Upper lobe of left lung (tissue), 6 donors: Measurements from ENCODE around the gene SLC16A9. TPM values are rescaled to one million over a fixed set of nuclear protein-coding genes. Genes with fewer than 3 reads are reported as not detected.
A peak's percentile ranks its signal among the peaks of the same experiment; 100 is the strongest.
"Not testable (repeated sequence)": the region's sequence is repeated elsewhere in the genome, so short reads cannot be mapped to it uniquely, and the experiment has no call there.

Experiments used
- ATAC-seq, 2 donors: fragments of 200-7000 bp; cut with Tn5 transposase; one replicate each; pipeline ENCODE4 v1.9.1; 2022; ENCODE audit warnings: mild to moderate bottlenecking in 2 of 2, moderate library complexity in 2 of 2; ENCODE audit not compliant: low FRiP score in 2 of 2
- DNase-seq, 2 donors: peaks; one replicate each; pipeline ENCODE4 v3.0.0-alpha.2; 2019 to 2020
- H3K27ac ChIP-seq, 4 donors: fragments of 200-600 bp; sonication (generic); one replicate each; pipeline ENCODE4 v1.5.1; 2016 to 2019
- H3K27me3 ChIP-seq, 4 donors: fragments of 200-600 bp; sonication (generic); one replicate each; pipeline ENCODE4 v1.5.1; 2017 to 2019
- H3K36me3 ChIP-seq, 4 donors: fragments of 200-600 bp; sonication (generic); one replicate each; pipeline ENCODE4 v1.5.1; 2016 to 2019
- H3K4me1 ChIP-seq, 4 donors: fragments of 200-600 bp; sonication (generic); one replicate each; pipeline ENCODE4 v1.5.1; 2018 to 2019
- H3K4me3 ChIP-seq, 4 donors: fragments of 200-600 bp; sonication (generic); one replicate each; pipeline ENCODE4 v1.5.1; 2017 to 2019; ENCODE audit warnings: mild to moderate bottlenecking in 2 of 4, moderate library complexity in 1 of 4
- H3K9me3 ChIP-seq, 4 donors: fragments of 200-600 bp; sonication (generic); one replicate each; pipeline ENCODE4 v1.5.1; 2018 to 2019
- EP300 ChIP-seq, 4 donors: sonication (generic); formaldehyde crosslinking; IDR thresholded peaks; one replicate each; pipeline ENCODE4 v1.5.1; 2017; ENCODE audit warnings: antibody characterized with exemption in 4 of 4, control low read depth in 2 of 4
- POLR2A ChIP-seq, 4 donors: fragments of 450-650 bp; IDR thresholded peaks; one replicate each; pipeline ENCODE4 v1.5.1; 2016 to 2017; ENCODE audit warnings: antibody characterized with exemption in 4 of 4, mild to moderate bottlenecking in 2 of 4
- POLR2AphosphoS5 ChIP-seq, 2 donors: sonication (generic); formaldehyde crosslinking; IDR thresholded peaks; one replicate each; pipeline ENCODE4 v1.5.1; 2017; ENCODE audit warnings: antibody characterized with exemption in 2 of 2
- WGBS, 2 donors: methylation state at CpG; one replicate each; pipeline ENCODE4 v1.1.5; 2017 to 2018; 5-methylcytosine and 5-hydroxymethylcytosine counted together
- total RNA-seq, 6 donors: library from RNA; depleted of rRNA in 4 of 6; stranded (reverse); fragments of >200 nt in 4 of 6; gene quantifications; one replicate each; pipeline versions ENCODE4 v1.1.0 to v1.2.1, GENCODE V29; 2016 to 2021
- TF ChIP-seq, protein P1 (sequence below), 6 experiments: fragments of 450-650 bp in 4 of 6; fragments of 200-600 bp in 2 of 6; sonication (generic) in 2 of 6; IDR thresholded peaks; one replicate each; pipeline ENCODE4 v1.5.1; 2016 to 2019; ENCODE audit warnings: antibody characterized with exemption in 6 of 6
- donor health status: DM: no; HTN: no; CAD: no; lungs with moderate emphysema.
- donor health status: DM: no; HTN: yes; CAD: no; lungs with severe emphysema.

Gene SLC16A9
- total RNA-seq, 6 donors from 2014 or later = 0.79 to 1.1 (median 1.1) TPM; not detected in 2

DNA sequence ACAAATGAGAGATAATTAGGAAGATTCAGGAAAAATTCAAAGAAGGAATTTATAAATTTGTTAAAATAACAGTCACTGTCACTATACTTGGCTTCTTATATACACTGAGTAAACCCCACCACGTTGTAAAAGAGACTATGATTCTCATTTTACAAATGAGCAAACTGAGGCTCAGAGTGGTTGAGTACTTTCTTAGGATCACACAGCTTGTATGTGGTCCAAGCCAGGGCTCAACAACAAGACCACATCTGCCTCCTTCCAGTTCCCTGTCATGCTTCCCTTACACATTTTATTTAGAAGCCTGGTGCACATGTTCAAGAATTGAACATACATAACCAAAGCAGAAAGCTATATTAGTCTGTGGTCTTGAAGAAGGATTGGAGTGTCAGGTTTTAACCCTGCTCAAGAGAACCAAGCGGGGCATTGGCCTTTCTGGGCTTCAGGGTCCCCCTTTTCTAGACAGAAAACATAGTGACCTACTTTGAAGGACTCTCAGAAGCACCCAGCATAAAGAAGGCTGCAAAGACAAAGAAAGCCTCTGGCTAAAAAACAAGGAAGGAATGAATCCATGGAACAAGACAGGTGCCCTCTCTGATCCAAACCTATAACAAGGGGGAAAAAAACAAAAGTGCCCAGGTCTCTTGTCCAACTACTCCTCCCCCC, 42.8 kb upstream of the SLC16A9 start:
- Histone ChIP-seq H3K27ac (no peak overlapping the region), H3K36me3 (no peaks in the 10 kb centered on the region), H3K27me3 (no peaks in the 10 kb centered on the region), H3K4me1 (no peaks in the 10 kb centered on the region), H3K4me3 (no peak overlapping the region), H3K9me3 (no peaks in the 10 kb centered on the region)
- TF ChIP-seq, protein P1, sequence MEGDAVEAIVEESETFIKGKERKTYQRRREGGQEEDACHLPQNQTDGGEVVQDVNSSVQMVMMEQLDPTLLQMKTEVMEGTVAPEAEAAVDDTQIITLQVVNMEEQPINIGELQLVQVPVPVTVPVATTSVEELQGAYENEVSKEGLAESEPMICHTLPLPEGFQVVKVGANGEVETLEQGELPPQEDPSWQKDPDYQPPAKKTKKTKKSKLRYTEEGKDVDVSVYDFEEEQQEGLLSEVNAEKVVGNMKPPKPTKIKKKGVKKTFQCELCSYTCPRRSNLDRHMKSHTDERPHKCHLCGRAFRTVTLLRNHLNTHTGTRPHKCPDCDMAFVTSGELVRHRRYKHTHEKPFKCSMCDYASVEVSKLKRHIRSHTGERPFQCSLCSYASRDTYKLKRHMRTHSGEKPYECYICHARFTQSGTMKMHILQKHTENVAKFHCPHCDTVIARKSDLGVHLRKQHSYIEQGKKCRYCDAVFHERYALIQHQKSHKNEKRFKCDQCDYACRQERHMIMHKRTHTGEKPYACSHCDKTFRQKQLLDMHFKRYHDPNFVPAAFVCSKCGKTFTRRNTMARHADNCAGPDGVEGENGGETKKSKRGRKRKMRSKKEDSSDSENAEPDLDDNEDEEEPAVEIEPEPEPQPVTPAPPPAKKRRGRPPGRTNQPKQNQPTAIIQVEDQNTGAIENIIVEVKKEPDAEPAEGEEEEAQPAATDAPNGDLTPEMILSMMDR (IDR thresholded peaks at IDR 0.05) = no peak
- TF ChIP-seq POLR2AphosphoS5 (IDR thresholded peaks at IDR 0.05) (no peak), POLR2A (IDR thresholded peaks at IDR 0.05) (no peak), EP300 (IDR thresholded peaks at IDR 0.05) (no peak)
- no peak for DNase-seq
- ATAC-seq = no peak
- 60 to 65% methylated on average over 2 of the region's 2 CpGs for WGBS, 2 donors

DNA sequence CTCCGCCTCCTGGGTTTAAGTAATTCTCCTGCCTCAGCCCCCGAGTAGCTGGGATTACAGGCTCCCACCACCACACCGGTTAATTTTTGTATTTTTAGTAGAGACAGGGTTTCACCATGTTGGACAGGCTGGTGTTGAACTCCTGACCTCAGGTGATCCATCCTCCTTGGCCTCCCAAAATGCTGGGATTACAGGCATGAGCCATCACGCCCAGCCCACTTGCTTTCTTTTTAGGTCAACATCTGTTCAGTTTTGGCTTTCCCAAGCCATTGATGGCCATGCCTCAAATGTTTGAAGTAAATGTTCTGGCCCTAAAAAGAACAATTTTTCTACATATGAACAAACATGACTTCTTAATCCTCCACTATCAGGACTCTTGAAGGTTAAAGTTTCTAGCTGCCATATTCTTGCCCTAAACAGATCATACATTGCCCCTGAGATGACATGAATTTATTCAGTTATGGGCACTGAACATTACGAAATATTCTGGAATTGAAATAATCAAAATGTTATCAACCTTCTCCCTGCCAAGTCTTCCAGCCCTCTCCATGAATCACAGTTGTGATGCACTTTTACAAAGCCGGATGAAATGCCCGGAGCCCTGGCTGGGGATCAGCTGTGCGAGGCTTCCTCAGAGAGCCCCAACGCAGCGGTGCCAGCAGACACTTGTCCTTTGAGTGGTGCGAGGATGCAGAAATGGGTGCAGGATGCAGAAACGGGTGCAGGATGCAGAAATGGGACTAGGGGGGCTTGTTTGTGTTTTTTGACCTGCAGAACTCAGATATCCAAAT, 40.7 kb upstream of the SLC16A9 start:
- Histone ChIP-seq H3K36me3 (no peaks in the 10 kb centered on the region), H3K27ac (no peak overlapping the region), H3K27me3 (no peaks in the 10 kb centered on the region), H3K4me3 (no peak overlapping the region), H3K9me3 (no peaks in the 10 kb centered on the region), H3K4me1 (no peaks in the 10 kb centered on the region)
- ATAC-seq (peak in 1 of 2 donors; percentile 28), DNase-seq (no peak)
- TF ChIP-seq, protein P1 (IDR thresholded peaks at IDR 0.05) = no peak
- TF ChIP-seq EP300 (IDR thresholded peaks at IDR 0.05) (no peak), POLR2A (IDR thresholded peaks at IDR 0.05) (no peak), POLR2AphosphoS5 (IDR thresholded peaks at IDR 0.05) (no peak)
- WGBS, 2 donors = 72 to 84% methylated on average over 12 of the region's 12 CpGs

DNA sequence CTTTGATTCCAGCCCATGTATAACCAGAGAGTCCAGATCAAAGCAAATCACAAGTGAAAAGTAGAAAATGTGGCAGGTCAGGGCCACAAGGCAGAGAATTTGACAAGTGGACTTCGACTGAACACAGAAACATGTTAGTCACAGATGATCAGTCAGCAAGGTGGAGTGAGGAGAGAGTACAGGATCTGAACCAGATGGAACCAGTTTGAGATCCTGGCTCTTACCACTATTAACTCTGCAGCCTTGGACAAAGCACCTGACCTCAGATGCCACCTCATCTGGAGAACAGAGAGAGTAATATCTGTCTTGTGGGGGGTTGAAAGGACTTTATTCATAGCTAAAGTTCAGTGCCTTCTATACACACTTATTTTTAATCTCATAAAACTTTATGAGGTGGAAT, 39.2 kb upstream of the SLC16A9 start:
- DNase-seq (no peak), ATAC-seq (no peak)
- H3K4me1 ChIP-seq = no peaks in the 10 kb centered on the region
- H3K36me3 ChIP-seq = no peaks in the 10 kb centered on the region
- no peaks in the 10 kb centered on the region for H3K27me3 ChIP-seq
- TF ChIP-seq, protein P1 (IDR thresholded peaks at IDR 0.05) = no peak
- TF ChIP-seq POLR2AphosphoS5 (IDR thresholded peaks at IDR 0.05) (no peak), EP300 (IDR thresholded peaks at IDR 0.05) (no peak), POLR2A (IDR thresholded peaks at IDR 0.05) (no peak)
- H3K4me3 ChIP-seq = no peak overlapping the region
- 46 to 53% methylated on average over 1 of the region's 1 CpG for WGBS, 2 donors
- peaks cover 0 to 3% (median 0%) of the 10 kb centered on the region in 4 donors for H3K9me3 ChIP-seq
- no peak overlapping the region for H3K27ac ChIP-seq

DNA sequence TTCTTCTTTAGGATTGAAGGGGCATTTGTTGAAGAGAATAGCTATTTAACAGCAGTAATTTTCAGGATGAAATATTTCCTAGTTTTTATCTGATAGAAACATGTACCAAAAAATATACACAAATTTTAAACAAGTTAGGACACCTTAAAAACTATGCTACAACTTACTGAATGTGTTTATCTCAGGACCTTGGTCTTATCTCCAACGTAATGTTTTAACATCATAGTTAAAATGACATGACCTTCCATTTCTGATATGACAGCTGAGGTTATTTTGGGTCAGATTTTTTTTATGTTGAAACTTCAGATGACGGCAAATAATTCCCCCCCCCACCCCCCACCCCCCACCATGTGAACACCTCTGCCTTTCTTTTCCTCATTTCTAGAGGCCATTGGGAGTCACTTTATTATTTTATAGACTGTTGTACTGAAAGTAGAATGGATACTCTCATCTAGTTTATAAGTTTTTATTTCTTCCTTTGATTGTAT, 35.6 kb upstream of the SLC16A9 start:
- H3K27ac ChIP-seq = no peak overlapping the region
- no peak overlapping the region for H3K4me3 ChIP-seq
- TF ChIP-seq, protein P1 (IDR thresholded peaks at IDR 0.05) = no peak
- TF ChIP-seq POLR2AphosphoS5 (IDR thresholded peaks at IDR 0.05) (no peak), POLR2A (IDR thresholded peaks at IDR 0.05) (no peak), EP300 (IDR thresholded peaks at IDR 0.05) (no peak)
- H3K27me3 ChIP-seq = no peaks in the 10 kb centered on the region
- H3K9me3 ChIP-seq = peaks cover 0 to 6% (median 0%) of the 10 kb centered on the region in 4 donors
- DNase-seq (no peak), ATAC-seq (no peak)
- H3K4me1 ChIP-seq = no peaks in the 10 kb centered on the region
- H3K36me3 ChIP-seq = no peaks in the 10 kb centered on the region
- WGBS, 2 donors = 70 to 71% methylated on average over 2 of the region's 2 CpGs

DNA sequence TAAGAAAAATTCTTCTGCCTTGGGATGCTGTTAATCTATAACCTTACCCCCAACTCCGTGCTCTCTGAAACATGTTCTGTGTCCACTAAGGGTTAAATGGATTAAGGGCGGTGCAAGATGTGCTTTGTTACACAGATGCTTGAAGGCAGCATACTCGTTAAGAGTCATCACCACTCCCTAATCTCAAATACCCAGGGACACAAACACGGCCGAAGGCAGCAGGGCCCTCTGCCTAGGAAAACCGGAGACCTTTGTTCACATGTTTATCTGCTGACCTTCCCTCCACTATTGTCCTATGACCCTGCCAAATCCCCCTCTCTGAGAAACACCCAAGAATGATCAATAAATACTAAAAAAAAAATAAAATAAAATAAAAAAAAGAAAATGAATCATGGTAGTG, 35.1 kb upstream of the SLC16A9 start:
- not testable (repeated sequence) for H3K27ac ChIP-seq, DNase-seq, H3K27me3 ChIP-seq, H3K9me3 ChIP-seq, H3K4me3 ChIP-seq, H3K36me3 ChIP-seq, H3K4me1 ChIP-seq, ATAC-seq
- 45 to 57% methylated on average over 6 of the region's 6 CpGs for WGBS, 2 donors

DNA sequence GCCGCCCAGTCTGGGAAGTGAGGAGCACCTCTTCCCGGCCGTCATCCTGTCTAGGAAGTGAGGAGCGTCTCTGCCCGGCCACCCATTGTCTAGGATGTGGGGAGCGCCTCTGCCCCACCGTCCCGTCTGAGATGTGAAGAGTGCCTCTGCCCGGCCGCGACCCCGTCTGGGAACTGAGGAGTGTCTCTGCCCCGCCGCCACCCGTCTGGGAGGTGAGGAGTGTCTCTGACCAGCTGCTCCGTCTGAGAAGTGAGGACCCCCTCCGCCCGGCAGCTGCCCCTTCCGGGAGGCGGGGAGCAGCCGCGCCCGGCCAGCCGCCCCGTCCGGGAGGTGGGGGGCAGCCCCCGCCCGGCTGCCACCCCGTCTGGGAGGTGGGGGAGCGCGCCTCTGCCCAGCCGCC, 34.5 kb upstream of the SLC16A9 start:
- not testable (repeated sequence) for H3K4me3 ChIP-seq, ATAC-seq, H3K9me3 ChIP-seq, H3K4me1 ChIP-seq, H3K27ac ChIP-seq, H3K36me3 ChIP-seq, H3K27me3 ChIP-seq
- 95 to 100% methylated on average over 4 to 22 of the region's 32 CpGs for WGBS, 2 donors
- DNase-seq = peak in 1 of 2 donors; percentile 69
